IMR-90 (cell line): ENCODE results near the gene NFASC. TPM values are rescaled to one million over a fixed set of nuclear protein-coding genes. Genes with fewer than 3 reads are reported as not detected.

Source experiments
- ATAC-seq: fragments of 200-7000 bp; cut with Tn5 transposase; 2 replicates; pipeline ENCODE4 v1.9.1; 2020; ENCODE audit warnings: low read depth, mild to moderate bottlenecking, moderate library complexity
- BruUV-seq: library from RNA; stranded (reverse); fragments of 400-500 nt; replicated peaks from 2 replicates; lab custom pipeline; 2021; lab: Mats Ljungman, UMichigan
- CTCF ChIA-PET: fragments of 300-600 bp; formaldehyde crosslinking; extraction: SDS; loops from one replicate; lab custom pipeline; 2021; ENCODE audit warnings: antibody characterized with exemption; lab: Yijun Ruan, JAX
- POLR2A ChIA-PET: fragments of 300-600 bp; sonication (Branson Sonifier 250); formaldehyde crosslinking; loops from one replicate; lab custom pipeline; 2022; ENCODE audit warnings: antibody characterized with exemption; ENCODE audit not compliant: unreplicated experiment; lab: Charles Lee
- DNase-seq: peaks from one replicate; pipeline ENCODE4 v3.0.0; 2013
- H2AFZ ChIP-seq: replicated peaks from 2 replicates; pipeline ENCODE3; 2013; ENCODE audit warnings: low read length, mild to moderate bottlenecking; ENCODE audit not compliant: poor library complexity
- H2AK5ac ChIP-seq: 2 replicates; pipeline ENCODE4 v1.6.1; 2013; ENCODE audit warnings: low read depth, low read length, inconsistent platforms
- H2AK9ac ChIP-seq: replicated peaks from 2 replicates; pipeline ENCODE3; 2013; ENCODE audit warnings: mild to moderate bottlenecking, low read depth, low read length, moderate library complexity; ENCODE audit not compliant: poor library complexity
- H2BK120ac ChIP-seq: 2 replicates; pipeline ENCODE4 v1.6.1; 2013; ENCODE audit warnings: low read depth, low read length, inconsistent platforms
- H2BK15ac ChIP-seq: 3 replicates; pipeline ENCODE4 v1.6.1; 2013; ENCODE audit warnings: low read depth, low read length, inconsistent platforms
- H2BK20ac ChIP-seq: 2 replicates; pipeline ENCODE4 v1.6.1; 2013; ENCODE audit warnings: low read depth, mild to moderate bottlenecking, inconsistent platforms, low read length, moderate library complexity
- H2BK5ac ChIP-seq: 2 replicates; pipeline ENCODE4 v1.6.1; 2013; ENCODE audit warnings: mild to moderate bottlenecking, low read depth, low read length, inconsistent platforms; ENCODE audit not compliant: poor library complexity, severe bottlenecking
- H3K14ac ChIP-seq: replicated peaks from 2 replicates; pipeline ENCODE4 v1.6.1; 2013; ENCODE audit warnings: low read depth, low read length, inconsistent platforms
- H3K18ac ChIP-seq: 2 replicates; pipeline ENCODE4 v1.6.1; 2013; ENCODE audit warnings: low read depth, low read length, control low read depth
- H3K23ac ChIP-seq: 2 replicates; pipeline ENCODE4 v1.6.1; 2013; ENCODE audit warnings: low read depth, low read length, inconsistent platforms
- H3K27ac ChIP-seq: 2 replicates; pipeline ENCODE4 v1.5.1; 2013; ENCODE audit warnings: mild to moderate bottlenecking, control low read depth, low read length; ENCODE audit not compliant: insufficient read depth
- H3K27me3 ChIP-seq: 2 replicates; pipeline ENCODE4 v1.6.1; 2013; ENCODE audit warnings: low read length; ENCODE audit not compliant: control insufficient read depth, insufficient read depth
- H3K36me3 ChIP-seq: 2 replicates; pipeline ENCODE4 v1.6.1; 2013; ENCODE audit warnings: low read length, mixed read lengths; ENCODE audit not compliant: control insufficient read depth, insufficient read depth
- H3K4ac ChIP-seq: 2 replicates; pipeline ENCODE4 v1.6.1; 2013; ENCODE audit warnings: low read depth, low read length, inconsistent platforms
- H3K4me1 ChIP-seq: 2 replicates; pipeline ENCODE4 v1.6.1; 2013; ENCODE audit warnings: low read length, mixed read lengths; ENCODE audit not compliant: control insufficient read depth, insufficient read depth
- H3K4me2 ChIP-seq: 2 replicates; pipeline ENCODE4 v1.6.1; 2013; ENCODE audit warnings: low read depth, mild to moderate bottlenecking, control low read depth, low read length, moderate library complexity
- H3K4me3 ChIP-seq: 2 replicates; pipeline ENCODE4 v1.5.1; 2013; ENCODE audit warnings: low read depth, mild to moderate bottlenecking, control low read depth, low read length, moderate library complexity; ENCODE audit not compliant: insufficient read depth
- H3K56ac ChIP-seq: 2 replicates; pipeline ENCODE4 v1.6.1; 2013; ENCODE audit warnings: low read length, inconsistent platforms; ENCODE audit not compliant: insufficient read depth; ENCODE audit errors: extremely low read depth
- H3K79me1 ChIP-seq, 2 experiments: 2 replicates each; pipeline ENCODE4 v1.6.1; 2013; ENCODE audit warnings: low read length in 2 of 2, inconsistent platforms in 1 of 2, low read depth in 1 of 2
- H3K9ac ChIP-seq: 2 replicates; pipeline ENCODE4 v1.6.1; 2013; ENCODE audit warnings: low read depth, low read length, control low read depth
- H3K9me1 ChIP-seq: 2 replicates; pipeline ENCODE4 v1.6.1; 2013; ENCODE audit warnings: low read length, inconsistent platforms; ENCODE audit not compliant: insufficient read depth
- H3K9me3 ChIP-seq: 2 replicates; pipeline ENCODE4 v1.6.1; 2013; ENCODE audit warnings: low read length; ENCODE audit not compliant: control insufficient read depth, insufficient read depth
- H4K20me1 ChIP-seq: 2 replicates; pipeline ENCODE4 v1.6.1; 2013; ENCODE audit warnings: low read length, inconsistent platforms; ENCODE audit not compliant: insufficient read depth
- H4K5ac ChIP-seq: 2 replicates; pipeline ENCODE4 v1.6.1; 2013; ENCODE audit warnings: mild to moderate bottlenecking, low read depth, low read length, control low read depth
- H4K8ac ChIP-seq, 2 experiments: 2 replicates each; pipeline ENCODE4 v1.6.1; 2013; ENCODE audit warnings: low read depth in 2 of 2, low read length in 2 of 2, control low read depth in 1 of 2, inconsistent platforms in 1 of 2
- H4K91ac ChIP-seq: 2 replicates; pipeline ENCODE4 v1.6.1; 2013; ENCODE audit warnings: low read depth, low read length, inconsistent platforms; ENCODE audit not compliant: insufficient read depth
- ELK1 ChIP-seq: fragments of 150-350 bp; IDR thresholded peaks from 2 replicates; pipeline ENCODE4 v1.6.1; 2016; ENCODE audit warnings: low read depth, mild to moderate bottlenecking, low read length, moderate library complexity, borderline replicate concordance
- MAZ ChIP-seq: IDR thresholded peaks from 2 replicates; pipeline ENCODE4 v1.6.1; 2012; ENCODE audit warnings: low read depth, mild to moderate bottlenecking, low read length, improper control_type of control experiment, moderate library complexity, borderline replicate concordance
- MXI1 ChIP-seq: IDR thresholded peaks from 2 replicates; pipeline ENCODE4 v1.6.1; 2012; ENCODE audit warnings: low read depth, mild to moderate bottlenecking, low read length, moderate library complexity, borderline replicate concordance
- RFX5 ChIP-seq: IDR thresholded peaks from 2 replicates; pipeline ENCODE4 v1.8.0; 2012; ENCODE audit warnings: low read depth, mild to moderate bottlenecking, low read length, moderate library complexity
- WGBS, 2 experiments: methylation state at CpG; one replicate each; pipeline versions ENCODE4 v1.1.5 to v1.1.7; 2013; ENCODE audit warnings: missing lambda C conversion rate in 2 of 2; ENCODE audit not compliant: insufficient read length in 1 of 2; ENCODE audit errors: extremely low coverage in 2 of 2; 5-methylcytosine and 5-hydroxymethylcytosine counted together
- dilution Hi-C: fragments of 300-500 bp; cut with HindIII; formaldehyde crosslinking; loops from one replicate; pipeline ENCODE4 v1.14.3; 2018; ENCODE audit warnings: low sequenced_read_pairs; ENCODE audit not compliant: unreplicated experiment
- in situ Hi-C: fragments of 300-500 bp; cut with MboI; formaldehyde crosslinking; loops from 3 replicates; pipeline ENCODE4 v1.14.3; 2019; ENCODE audit warnings: low sequenced_read_pairs, inconsistent platforms, mixed read lengths
- intact Hi-C: fragments of 100-400 bp; cut with micrococcal nuclease; formaldehyde crosslinking; loops from 2 replicates; pipeline ENCODE4 v1.10.0; 2022
- polyA plus RNA-seq, 3 experiments: library from polyadenylated mRNA; depleted of rRNA; stranded (reverse); fragments of >200 nt; gene quantifications; 2 replicates each; pipeline ENCODE4 v1.2.3, GENCODE V29; 2012; ENCODE audit warnings: low replicate concordance in 1 of 3
- total RNA-seq: library from RNA; depleted of rRNA; stranded (reverse); fragments of >200 nt; gene quantifications from 2 replicates; pipeline ENCODE4 v1.2.3, GENCODE V29; 2012

NFASC gene
- total and polyA plus RNA-seq, 2 of the 4 experiments (the other 2 are of a cell fraction) = 0.18 to 0.79 TPM

GRCh38 chr1:204869097-204869496, 1.6 kb upstream of the NFASC start:
- H2AFZ ChIP-seq = no peak overlapping the region
- intact Hi-C loops = no loop called here
- H4K8ac ChIP-seq = no peak overlapping the region
- no peak overlapping the region for H3K56ac ChIP-seq
- H3K9ac ChIP-seq = no peak overlapping the region
- BruUV-seq = no TSS peak
- in situ Hi-C loops = no loop called here
- H3K18ac ChIP-seq = no peak overlapping the region
- no peak overlapping the region for H2BK15ac ChIP-seq
- H4K20me1 ChIP-seq = no peaks in the 10 kb centered on the region; the same call in 1 of the 2 replicates
- H3K27ac ChIP-seq = no peak overlapping the region
- 71% methylated on average over 1 of the region's 3 CpGs; no CpG with 5 or more reads in 1 of the 2 experiments for WGBS, 2 experiments
- no peak overlapping the region for H4K5ac ChIP-seq
- no peak for ATAC-seq
- no peaks in the 10 kb centered on the region for H3K36me3 ChIP-seq
- H3K14ac ChIP-seq = no peak overlapping the region
- H3K4me1 ChIP-seq = no peaks in the 10 kb centered on the region
- H3K27me3 ChIP-seq = peaks cover 3% of the 10 kb centered on the region; the same call in 1 of the 2 replicates
- ChIA-PET CTCF (interaction anchor here (0.6 kb wide), 1 partner anchor 28 kb away, joined by 4 read pairs; no protein-coding TSS in a partner anchor), POLR2A (no interaction called here)
- no peak overlapping the region for H2AK9ac ChIP-seq
- H2AK5ac ChIP-seq = no peak overlapping the region
- DNase-seq = no peak
- H3K23ac ChIP-seq = no peak overlapping the region
- dilution Hi-C loops = no loop called here
- H3K4me3 ChIP-seq = no peak overlapping the region
- H3K4ac ChIP-seq = no peak overlapping the region
- no peak overlapping the region for H3K4me2 ChIP-seq
- H2BK120ac ChIP-seq = no peak overlapping the region
- H2BK20ac ChIP-seq = no peak overlapping the region
- no peaks in the 10 kb centered on the region for H3K9me3 ChIP-seq
- H4K91ac ChIP-seq = no peak overlapping the region
- no peak overlapping the region for H2BK5ac ChIP-seq
- no peaks in the 10 kb centered on the region for H3K9me1 ChIP-seq
- no peaks in the 10 kb centered on the region for H3K79me1 ChIP-seq
- no peak for TF ChIP-seq MAZ
- no peak for TF ChIP-seq MXI1
- no peak for TF ChIP-seq ELK1
- no peak for TF ChIP-seq RFX5
